ENCODE measurements around the gene PPARD.
"Not testable (repeated sequence)": the region's sequence is repeated elsewhere in the genome, so short reads cannot be mapped to it uniquely, and the experiment has no call there.

The PPARD gene

DNA sequence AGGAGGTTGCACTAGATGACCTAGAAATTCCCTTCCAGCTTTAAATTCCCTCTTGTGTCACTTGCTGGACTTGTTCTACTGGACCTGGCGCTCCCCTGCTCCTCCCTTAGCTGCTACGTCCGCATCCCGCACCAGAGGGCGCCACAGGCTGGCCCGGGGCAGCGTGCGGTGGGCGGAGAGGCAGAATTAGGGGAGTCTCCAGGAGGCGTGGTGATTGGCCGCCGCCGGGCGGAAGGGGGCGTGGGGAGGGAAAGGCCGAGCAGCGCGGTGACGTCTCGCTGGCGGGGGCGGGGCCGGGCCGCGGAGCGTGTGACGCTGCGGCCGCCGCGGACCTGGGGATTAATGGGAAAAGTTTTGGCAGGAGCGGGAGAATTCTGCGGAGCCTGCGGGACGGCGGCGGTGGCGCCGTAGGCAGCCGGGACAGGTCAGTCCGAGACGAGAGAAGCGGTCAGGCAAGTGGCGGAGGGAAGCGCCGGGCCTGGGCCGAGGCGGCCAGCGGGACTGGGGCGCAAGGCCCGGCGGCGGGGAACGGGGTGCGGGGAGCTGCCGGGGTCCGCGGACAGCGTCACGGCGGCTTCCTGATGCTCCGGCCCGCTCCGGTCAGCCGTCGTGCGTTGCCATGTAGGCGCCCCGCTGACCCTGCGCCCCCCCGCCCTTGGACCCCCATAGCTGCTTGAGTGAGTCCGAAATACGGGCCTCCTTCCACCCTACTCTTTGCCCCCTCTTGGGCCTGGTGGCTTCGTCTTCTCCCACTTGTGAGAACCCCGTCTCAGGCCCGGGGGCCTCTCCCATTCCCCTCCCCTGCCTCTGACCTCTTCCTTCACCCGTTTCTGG lies at the start of gene PPARD:
TSS of gene PPARD (plus strand) at position 301 of the 834 bp plus-strand sequence. CDS start 68,530 bp downstream, outside the sequence.
- Mint-ChIP-seq H3K4me3 (peak within 1 kb of the TSS; percentile 92 to 94), H3K27me3 (no peaks in the 10 kb centered on the region), H3K9me3 (no peaks in the 10 kb centered on the region), H3K4me1 (peaks cover 40% of the 10 kb centered on the region), H3K27ac (peak within 1 kb of the TSS; percentile 91 to 96)
- ATAC-seq (peak; percentile 98), DNase-seq (peak; percentile 97 to 99)

DNA sequence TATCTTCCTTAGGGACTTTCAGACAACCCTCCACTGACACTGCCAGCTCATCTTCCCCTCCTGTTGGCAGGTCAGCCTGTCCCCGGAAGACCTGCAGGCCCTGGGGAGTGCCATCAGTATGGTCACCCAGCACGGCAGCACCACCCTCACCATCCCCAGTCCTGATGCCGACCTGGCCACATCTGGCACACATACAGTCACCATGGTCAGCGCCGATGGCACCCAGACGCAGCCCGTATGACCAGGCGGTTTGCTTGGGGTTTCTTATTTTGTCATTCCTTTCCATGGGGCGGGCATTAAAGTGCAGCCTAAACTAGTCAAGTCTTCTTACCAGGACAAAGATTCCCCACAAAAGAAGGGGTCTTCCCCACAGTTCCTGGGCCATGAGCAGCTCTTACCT lies 48.7 kb upstream of the PPARD start:
- Mint-ChIP-seq H3K9me3 (no peaks in the 10 kb centered on the region), H3K27ac (no peak overlapping the region), H3K27me3 (no peaks in the 10 kb centered on the region), H3K4me3 (no peak overlapping the region), H3K4me1 (peaks cover 21% of the 10 kb centered on the region)
- DNase-seq (no peak), ATAC-seq (no peak)

DNA sequence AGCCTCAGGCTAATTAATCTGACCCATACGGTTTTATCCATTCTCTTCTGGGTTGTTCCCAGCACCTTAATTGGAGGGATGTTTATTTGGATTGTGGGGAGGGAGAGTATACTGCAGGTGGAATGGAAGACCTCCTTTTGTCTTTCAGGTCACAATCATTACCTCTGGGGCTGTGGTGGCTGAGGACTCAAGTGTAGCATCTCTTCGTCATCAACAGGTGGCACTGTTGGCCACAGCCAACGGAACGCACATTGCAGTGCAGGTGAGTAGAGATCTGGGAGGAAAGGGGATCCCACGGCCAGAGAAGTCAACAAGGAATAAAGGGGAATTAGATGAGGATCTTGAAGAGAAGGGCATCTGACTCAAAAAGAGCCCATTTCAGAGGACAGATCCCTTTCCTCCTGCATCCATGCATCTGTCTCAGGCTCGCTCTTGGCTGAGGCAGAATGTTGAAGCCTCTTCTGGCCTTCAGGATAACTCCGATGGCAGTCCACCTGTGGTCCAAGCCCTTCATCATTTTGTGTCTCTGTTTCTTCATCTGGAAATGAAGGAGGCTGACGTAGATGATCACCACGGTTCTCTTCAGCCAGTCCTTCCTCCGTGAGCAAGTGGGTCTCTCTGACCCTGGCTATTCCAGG lies 47.9 kb upstream of the PPARD start:
- Mint-ChIP-seq H3K9me3 (no peaks in the 10 kb centered on the region), H3K4me3 (no peak overlapping the region), H3K27ac (no peak overlapping the region), H3K4me1 (peaks cover 24% of the 10 kb centered on the region), H3K27me3 (no peaks in the 10 kb centered on the region)
- ATAC-seq (no peak), DNase-seq (peak; percentile 29 to 43)

DNA sequence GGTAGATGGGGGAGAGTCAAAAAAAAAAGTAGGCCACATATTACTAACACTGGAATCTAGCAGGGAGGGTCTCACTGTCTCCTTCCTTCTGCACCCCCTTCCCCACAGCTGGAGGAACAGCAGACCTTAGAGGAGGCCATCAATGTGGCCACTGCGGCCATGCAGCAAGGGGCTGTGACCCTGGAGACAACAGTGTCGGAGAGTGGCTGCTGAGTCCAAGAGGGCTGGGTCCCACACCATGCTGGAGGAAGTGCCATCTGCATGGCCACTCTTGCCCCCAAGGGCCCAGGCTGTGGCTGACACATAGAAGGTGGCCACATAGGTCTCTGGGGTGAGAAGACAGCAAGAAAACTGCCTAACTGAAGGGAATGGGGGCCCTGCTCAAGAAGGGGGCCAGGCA lies 47.3 kb upstream of the PPARD start:
- Mint-ChIP-seq H3K27me3 (no peaks in the 10 kb centered on the region), H3K4me3 (no peak overlapping the region), H3K4me1 (peaks cover 30% of the 10 kb centered on the region), H3K27ac (no peak overlapping the region), H3K9me3 (no peaks in the 10 kb centered on the region)
- ATAC-seq, result no peak
- DNase-seq, result no peak

DNA sequence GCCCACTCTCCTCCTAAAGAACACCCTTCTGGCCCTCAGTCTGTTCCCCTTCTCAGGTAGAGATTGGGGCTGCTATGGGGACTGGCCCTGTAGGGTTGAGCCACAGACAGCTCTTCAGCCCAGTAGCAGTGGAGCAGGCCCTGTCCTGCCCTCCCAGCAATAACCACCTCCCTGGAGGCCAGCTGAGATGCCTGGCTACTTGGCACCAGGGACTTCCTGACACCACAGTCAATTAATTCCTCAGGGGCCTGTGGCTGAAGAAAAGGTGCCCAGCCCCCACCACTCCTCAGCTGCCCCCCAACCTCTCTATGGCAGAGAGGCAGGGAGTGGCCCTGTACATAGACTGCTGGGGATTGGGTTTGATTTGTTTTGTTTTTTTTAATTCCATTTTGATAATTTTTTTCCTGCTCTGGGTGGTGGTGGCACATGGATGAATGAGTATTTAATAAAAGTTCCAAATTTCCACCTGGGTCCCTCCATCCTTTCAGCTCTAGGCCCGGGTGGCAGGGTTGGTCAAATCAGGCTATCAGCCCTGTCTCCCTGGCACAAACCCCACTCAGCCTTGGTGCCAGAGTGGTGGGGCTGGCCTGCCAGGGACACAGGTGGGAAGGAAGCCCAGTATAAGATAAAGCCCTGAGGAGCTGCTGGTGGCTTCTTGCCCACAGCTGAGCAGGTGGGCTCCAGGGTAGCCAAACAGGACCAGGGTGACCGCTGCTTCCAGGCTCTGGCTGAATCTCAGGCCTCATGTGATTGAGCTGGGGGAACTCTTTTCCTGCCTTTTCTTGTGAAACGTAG lies 46.6 kb upstream of the PPARD start:
- Mint-ChIP-seq H3K4me3 (no peak overlapping the region), H3K27me3 (no peaks in the 10 kb centered on the region), H3K4me1 (peaks cover 37% of the 10 kb centered on the region), H3K27ac (peak overlapping the region in 1 of 2 donors; percentile 67), H3K9me3 (no peaks in the 10 kb centered on the region)
- ATAC-seq (no peak), DNase-seq (no peak)

DNA sequence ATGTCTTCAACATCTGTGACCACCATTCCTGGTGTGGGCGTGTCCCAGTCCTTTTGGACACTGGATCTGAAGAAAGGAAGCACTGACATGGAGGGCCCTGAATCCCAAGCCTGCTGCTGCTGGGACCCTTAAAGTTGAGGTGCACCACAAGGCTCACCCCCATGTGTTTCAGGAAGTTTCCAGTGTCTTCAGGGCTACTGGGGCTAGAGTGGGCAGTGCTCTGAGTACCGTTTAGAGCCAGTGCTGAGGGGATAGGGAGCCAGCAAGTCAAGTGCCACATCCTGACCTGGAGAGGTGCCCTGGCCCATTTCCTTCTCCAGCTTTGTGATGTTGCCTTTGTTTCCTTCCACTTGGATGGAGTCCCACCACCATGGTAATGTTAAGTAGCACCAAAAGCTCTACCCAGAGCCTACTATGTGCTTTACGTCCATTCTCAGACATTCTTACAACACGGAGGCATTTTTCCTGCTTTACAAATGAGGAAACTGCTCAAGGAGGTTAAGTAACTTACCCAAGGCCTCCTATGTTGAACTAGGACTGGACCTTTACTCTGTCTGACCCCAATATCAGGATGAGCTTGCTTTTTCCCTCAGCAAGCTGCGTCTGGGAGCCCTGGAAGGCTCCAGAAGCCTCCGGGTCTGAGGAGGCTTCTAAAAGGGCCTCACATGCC lies 45.3 kb upstream of the PPARD start:
- ATAC-seq (no peak), DNase-seq (no peak)
- Mint-ChIP-seq H3K27ac (peak overlapping the region in 1 of 2 donors; percentile 87), H3K4me3 (peak overlapping the region; percentile 82 to 85), H3K4me1 (peaks cover 51% of the 10 kb centered on the region), H3K27me3 (no peaks in the 10 kb centered on the region), H3K9me3 (no peaks in the 10 kb centered on the region)

DNA sequence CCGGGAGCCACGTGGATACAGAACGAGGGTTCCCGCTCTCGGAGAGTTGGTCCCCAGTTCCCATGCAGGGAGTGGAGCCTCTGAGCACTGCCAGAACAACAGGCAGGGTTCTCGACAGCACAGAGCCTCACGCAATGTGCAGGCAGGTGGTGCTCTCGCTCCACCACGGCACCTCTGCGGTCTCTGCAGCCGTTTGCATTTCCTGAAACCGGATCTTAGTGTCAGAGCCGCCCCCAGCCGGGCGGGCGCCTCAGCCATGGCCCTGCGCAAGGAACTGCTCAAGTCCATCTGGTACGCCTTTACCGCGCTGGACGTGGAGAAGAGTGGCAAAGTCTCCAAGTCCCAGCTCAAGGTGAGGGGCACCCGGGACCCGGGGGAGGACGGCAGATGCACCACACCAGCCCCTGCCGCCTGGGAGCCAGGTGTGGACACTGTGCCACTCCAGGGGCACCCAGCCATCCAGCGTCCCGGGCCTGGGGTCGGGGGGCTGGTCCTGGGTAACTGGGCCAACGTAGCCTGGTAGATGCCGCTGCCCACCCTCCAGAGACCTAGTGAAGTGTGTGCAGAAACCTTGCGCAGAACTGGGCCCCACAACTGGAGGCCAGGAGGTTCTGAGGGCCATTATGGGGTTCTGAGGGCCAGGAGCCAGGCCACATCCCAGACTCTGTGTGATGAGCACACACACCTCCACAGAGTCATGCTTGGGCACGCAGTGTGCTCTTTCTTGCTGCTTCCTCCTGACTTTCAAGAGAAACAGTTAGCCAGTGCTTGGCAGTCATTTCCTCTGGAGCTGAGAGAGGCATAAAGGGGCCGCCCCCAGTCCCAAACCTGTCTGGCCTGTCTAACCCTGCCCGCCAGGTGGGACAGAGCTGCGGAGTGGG lies 44.5 kb upstream of the PPARD start, which contains the start of gene DEF6:
TSS of gene DEF6 (plus strand) at position 218 of the 881 bp plus-strand sequence. CDS start at position 257, 39 bp downstream.
- ATAC-seq (peak; percentile 89), DNase-seq (peak; percentile 83 to 89)
- peak within 1 kb of the TSS; percentile 86 to 87 for H3K27ac Mint-ChIP-seq
- H3K9me3 Mint-ChIP-seq, result no peaks in the 10 kb centered on the region
- no peaks in the 10 kb centered on the region for H3K27me3 Mint-ChIP-seq
- peak within 1 kb of the TSS; percentile 82 to 85 for H3K4me3 Mint-ChIP-seq
- peaks cover 58% of the 10 kb centered on the region for H3K4me1 Mint-ChIP-seq

DNA sequence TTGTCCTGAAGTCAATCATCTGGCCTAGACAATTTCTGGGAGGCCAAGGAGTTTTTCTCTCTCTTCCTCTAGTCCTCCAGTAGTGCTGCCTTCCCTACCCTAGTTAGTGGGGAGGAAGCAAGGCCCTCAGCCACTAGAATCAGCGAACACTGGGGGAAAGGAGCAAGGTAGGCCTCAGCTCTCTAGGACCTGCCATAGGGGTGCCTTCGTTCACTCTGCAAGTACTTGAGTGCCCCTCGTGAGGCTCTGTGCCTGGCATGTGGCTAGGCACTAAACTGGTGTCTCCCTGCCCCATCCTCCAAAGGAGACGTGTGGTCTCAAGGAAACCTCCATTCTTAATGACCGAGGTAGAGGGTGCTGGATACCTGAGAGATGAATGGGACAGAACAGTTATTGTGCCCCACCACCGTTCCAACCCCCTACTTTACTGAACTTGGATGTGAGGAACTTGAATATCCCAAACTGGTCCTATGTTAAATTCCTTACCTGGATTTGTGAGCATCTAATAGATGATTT lies 43.7 kb upstream of the PPARD start:
- Mint-ChIP-seq H3K27ac (peak overlapping the region; percentile 86 to 87), H3K27me3 (no peaks in the 10 kb centered on the region), H3K4me3 (peak overlapping the region; percentile 82 to 85), H3K4me1 (peaks cover 67% of the 10 kb centered on the region), H3K9me3 (no peaks in the 10 kb centered on the region)
- ATAC-seq (no peak), DNase-seq (peak in 1 of 2 donors; percentile 30)

DNA sequence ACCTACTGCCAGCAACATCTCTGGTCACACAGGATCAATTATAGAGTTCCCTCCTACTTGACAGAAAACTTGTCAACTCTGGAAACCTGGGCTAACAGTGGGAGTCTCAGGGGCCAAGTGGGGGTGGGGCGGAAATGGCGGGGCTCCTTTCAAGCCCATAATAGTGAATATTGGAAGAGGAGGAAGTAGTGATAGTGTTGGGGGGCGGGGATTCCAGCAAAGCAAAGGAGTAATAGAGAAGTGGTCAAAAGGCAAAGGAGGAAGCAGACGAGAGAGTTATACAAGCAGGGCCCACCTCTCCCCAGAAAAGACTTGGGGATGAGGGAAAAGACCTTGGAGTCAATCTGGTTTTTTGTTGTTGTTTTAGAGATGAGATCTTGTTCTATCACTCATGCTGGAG lies 42.7 kb upstream of the PPARD start:
- Mint-ChIP-seq H3K4me3 (peak overlapping the region; percentile 82 to 85), H3K27me3 (no peaks in the 10 kb centered on the region), H3K27ac (peak overlapping the region; percentile 84 to 86), H3K9me3 (no peaks in the 10 kb centered on the region), H3K4me1 (peaks cover 71% of the 10 kb centered on the region)
- no peak for ATAC-seq
- DNase-seq, result no peak

DNA sequence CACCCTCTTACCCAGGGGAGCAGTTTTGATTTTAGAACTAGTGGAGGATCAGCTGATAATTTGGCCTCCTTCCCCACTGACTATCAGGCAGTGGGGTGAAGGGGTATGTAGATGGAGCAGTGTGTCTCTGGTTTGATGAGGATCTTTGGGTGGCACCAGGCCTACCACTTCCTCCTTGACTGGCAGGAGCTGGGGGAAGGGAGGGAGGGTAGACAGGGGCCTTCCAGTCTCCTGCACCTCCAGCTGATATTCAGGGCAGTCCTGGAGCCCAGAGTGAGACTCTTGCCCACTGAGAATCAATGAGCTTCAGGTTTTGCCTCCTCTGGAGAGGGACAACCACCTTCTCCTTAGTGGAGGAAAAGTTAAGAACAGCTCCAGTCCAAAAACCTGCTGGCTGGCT lies 41.5 kb upstream of the PPARD start:
- H3K4me3 Mint-ChIP-seq, result peak overlapping the region; percentile 82 to 85
- H3K4me1 Mint-ChIP-seq, result peaks cover 76% of the 10 kb centered on the region
- H3K27ac Mint-ChIP-seq, result peak overlapping the region in 1 of 2 donors; percentile 85
- no peaks in the 10 kb centered on the region for H3K27me3 Mint-ChIP-seq
- DNase-seq (peak in 1 of 2 donors; percentile 32), ATAC-seq (no peak)
- H3K9me3 Mint-ChIP-seq, result no peaks in the 10 kb centered on the region

DNA sequence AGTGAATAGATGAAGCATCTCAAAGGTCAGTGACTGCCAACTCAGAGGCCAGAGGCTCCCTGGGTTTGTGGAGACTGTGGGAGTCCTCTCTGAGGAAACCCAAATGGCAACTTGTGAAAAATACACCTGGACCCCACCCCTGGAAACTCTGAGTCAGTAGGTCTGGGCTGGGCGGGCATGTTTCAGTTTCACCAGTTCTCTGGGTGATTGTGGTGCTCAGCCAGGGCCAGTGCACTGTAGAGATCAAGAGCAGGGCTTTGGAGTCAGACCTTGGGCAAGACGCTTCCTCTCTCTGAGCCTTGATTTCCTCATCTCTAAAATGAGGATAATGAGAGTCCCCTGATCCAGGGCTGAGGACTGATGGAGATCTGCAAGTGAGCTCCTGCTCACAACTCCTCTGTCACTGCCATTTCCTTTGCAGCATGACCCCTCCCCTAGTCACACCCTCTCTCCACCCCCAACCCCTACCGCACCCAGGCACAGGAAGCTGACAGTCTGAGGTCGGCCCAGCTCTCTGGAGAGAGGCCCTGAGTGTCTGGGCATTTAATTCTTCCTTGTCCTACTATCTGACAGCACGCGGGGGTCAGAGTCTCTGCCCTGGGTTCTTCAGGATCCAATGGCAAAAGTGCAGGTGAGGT lies 39.6 kb upstream of the PPARD start:
- ATAC-seq, result peak; percentile 90
- Mint-ChIP-seq H3K9me3 (no peaks in the 10 kb centered on the region), H3K27ac (peak overlapping the region; percentile 97 to 98), H3K27me3 (no peaks in the 10 kb centered on the region), H3K4me3 (peak overlapping the region; percentile 88 to 89), H3K4me1 (peaks cover 76% of the 10 kb centered on the region)
- peak; percentile 87 to 93 for DNase-seq

DNA sequence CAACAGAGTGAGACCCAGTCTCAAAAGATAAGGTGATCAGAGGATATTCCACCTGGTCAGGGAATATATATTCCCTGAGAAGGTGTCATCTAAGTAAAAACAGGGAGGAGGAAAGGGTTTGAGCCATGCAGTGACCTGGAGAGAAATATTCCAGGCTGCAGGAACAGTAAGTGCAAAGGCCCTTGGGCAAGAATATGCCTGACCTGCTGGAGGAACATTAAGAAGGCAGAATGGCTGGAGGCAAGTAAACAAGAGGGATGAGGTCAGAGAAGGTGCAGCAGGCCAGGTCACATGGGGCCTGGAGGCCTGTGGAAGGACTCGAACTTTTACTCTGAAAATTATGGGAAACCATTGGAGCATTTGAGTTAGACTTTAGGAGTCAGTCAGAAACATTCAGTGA lies 38.1 kb upstream of the PPARD start:
- H3K27me3 Mint-ChIP-seq, result no peaks in the 10 kb centered on the region
- ATAC-seq (no peak), DNase-seq (no peak)
- H3K4me1 Mint-ChIP-seq, result peaks cover 87% of the 10 kb centered on the region
- peak overlapping the region; percentile 88 to 89 for H3K4me3 Mint-ChIP-seq
- H3K27ac Mint-ChIP-seq, result peak overlapping the region; percentile 71 to 86
- no peaks in the 10 kb centered on the region for H3K9me3 Mint-ChIP-seq

DNA sequence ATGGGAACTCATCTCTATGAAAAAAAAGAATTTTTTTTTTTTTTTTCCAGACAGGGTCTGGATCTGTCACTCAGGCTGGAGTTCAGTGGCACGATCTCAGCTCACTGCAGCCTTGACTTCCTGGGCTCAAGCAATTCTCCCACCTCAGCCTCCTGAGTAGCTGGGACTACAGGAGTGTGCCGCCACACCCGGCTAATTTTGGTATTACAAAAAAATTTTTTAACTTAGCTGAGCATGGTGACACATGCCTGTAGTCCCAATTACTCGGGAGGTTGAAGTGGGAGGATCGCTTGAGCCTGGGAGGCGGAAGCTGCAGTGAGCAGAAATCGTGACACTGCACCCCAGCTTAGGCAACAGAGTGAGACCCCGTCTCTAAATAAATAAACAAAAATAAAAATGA lies 37.2 kb upstream of the PPARD start:
- ATAC-seq (no peak), DNase-seq (no peak)
- Mint-ChIP-seq H3K4me1 (peaks cover 87% of the 10 kb centered on the region), H3K27ac (no peak overlapping the region), H3K9me3 (no peaks in the 10 kb centered on the region), H3K27me3 (no peaks in the 10 kb centered on the region), H3K4me3 (no peak overlapping the region)

DNA sequence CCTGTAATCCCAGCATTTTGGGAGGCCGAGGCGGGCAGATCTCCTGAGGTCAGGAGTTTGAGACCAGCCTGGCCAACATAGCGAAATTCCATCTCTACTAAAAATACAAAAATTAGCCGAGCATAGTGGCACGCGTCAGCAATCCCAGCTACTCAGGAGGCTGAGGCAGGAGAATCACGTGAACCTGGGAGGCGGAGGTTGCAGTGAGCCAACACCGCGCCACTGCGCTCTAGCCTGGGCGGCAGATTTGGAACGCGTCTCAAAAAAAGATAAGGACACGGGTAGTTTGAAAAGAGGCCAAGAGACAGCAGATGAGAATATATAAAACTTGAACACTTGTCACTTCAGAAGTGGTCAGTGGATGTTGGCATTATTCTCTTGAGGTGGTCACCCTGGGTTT lies 35.2 kb upstream of the PPARD start:
- H3K9me3 Mint-ChIP-seq, DNase-seq, H3K4me3 Mint-ChIP-seq, H3K27ac Mint-ChIP-seq, H3K27me3 Mint-ChIP-seq, ATAC-seq: not testable (repeated sequence)
- peaks cover 87% of the 10 kb centered on the region for H3K4me1 Mint-ChIP-seq
